HFFc6 (cell line): ENCODE results near the gene MVB12B. TPM values are rescaled to one million over a fixed set of nuclear protein-coding genes. Genes with fewer than 3 reads are reported as not detected.
A peak's percentile ranks its signal among the peaks of the same experiment; 100 is the strongest.

Experiments
- DNase-seq: peaks from one replicate; pipeline ENCODE4 v3.0.0-alpha.2; 2018
- H3K27ac Mint-ChIP-seq: 2 replicates; pipeline ENCODE4 v1.8.0; 2020; ENCODE audit warnings: mild to moderate bottlenecking, mixed read lengths
- H3K27me3 Mint-ChIP-seq: 2 replicates; pipeline ENCODE4 v1.8.0; 2021; ENCODE audit warnings: mild to moderate bottlenecking, moderate library complexity, mixed read lengths; ENCODE audit not compliant: insufficient read depth
- H3K36me3 Mint-ChIP-seq: 2 replicates; pipeline ENCODE4 v1.8.0; 2021; ENCODE audit warnings: low read depth, mixed read lengths
- H3K4me1 Mint-ChIP-seq: 2 replicates; pipeline ENCODE4 v1.8.0; 2020; ENCODE audit warnings: low read depth, mixed read lengths
- H3K4me3 Mint-ChIP-seq: 2 replicates; pipeline ENCODE4 v1.8.0; 2020; ENCODE audit warnings: mild to moderate bottlenecking, moderate library complexity, mixed read lengths
- H3K9me3 Mint-ChIP-seq: 2 replicates; pipeline ENCODE4 v1.8.0; 2020; ENCODE audit warnings: mild to moderate bottlenecking, mixed read lengths
- total RNA-seq, 6 experiments: library from RNA; stranded (reverse); fragmentation: NEBNext Ultra II Directional; extraction: Animal tissue kit (Norgen Biotek cat#: 25700); gene quantifications; 2 replicates in 1 of 6; 3 replicates in 5 of 6; pipeline ENCODE4 v1.2.3, GENCODE V29; 2021
- TF ChIP-seq, protein P1 (sequence below): fragments of 200-600 bp; sonication (generic); IDR thresholded peaks from 2 replicates; pipeline ENCODE4 v1.5.0; 2021; ENCODE audit warnings: antibody characterized with exemption, mild to moderate bottlenecking

The MVB12B gene
- total RNA-seq, 6 experiments from 2014 or later: 4.4 to 8.3 (median 6.7) TPM

- TF ChIP-seq, protein P1, sequence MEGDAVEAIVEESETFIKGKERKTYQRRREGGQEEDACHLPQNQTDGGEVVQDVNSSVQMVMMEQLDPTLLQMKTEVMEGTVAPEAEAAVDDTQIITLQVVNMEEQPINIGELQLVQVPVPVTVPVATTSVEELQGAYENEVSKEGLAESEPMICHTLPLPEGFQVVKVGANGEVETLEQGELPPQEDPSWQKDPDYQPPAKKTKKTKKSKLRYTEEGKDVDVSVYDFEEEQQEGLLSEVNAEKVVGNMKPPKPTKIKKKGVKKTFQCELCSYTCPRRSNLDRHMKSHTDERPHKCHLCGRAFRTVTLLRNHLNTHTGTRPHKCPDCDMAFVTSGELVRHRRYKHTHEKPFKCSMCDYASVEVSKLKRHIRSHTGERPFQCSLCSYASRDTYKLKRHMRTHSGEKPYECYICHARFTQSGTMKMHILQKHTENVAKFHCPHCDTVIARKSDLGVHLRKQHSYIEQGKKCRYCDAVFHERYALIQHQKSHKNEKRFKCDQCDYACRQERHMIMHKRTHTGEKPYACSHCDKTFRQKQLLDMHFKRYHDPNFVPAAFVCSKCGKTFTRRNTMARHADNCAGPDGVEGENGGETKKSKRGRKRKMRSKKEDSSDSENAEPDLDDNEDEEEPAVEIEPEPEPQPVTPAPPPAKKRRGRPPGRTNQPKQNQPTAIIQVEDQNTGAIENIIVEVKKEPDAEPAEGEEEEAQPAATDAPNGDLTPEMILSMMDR: no peak
- no peak overlapping the region for H3K4me3 Mint-ChIP-seq
- no peaks in the 10 kb centered on the region; the same call in 1 of the 2 replicates for H3K27me3 Mint-ChIP-seq
- no peak overlapping the region for H3K27ac Mint-ChIP-seq
- DNase-seq: no peak
- H3K9me3 Mint-ChIP-seq: no peaks in the 10 kb centered on the region
- H3K4me1 Mint-ChIP-seq: peaks cover 49% of the 10 kb centered on the region
- no peaks in the 10 kb centered on the region for H3K36me3 Mint-ChIP-seq
Observed at GRCh38 chr9:126377176-126377509, 50.5 kb downstream of the MVB12B start.

DNA sequence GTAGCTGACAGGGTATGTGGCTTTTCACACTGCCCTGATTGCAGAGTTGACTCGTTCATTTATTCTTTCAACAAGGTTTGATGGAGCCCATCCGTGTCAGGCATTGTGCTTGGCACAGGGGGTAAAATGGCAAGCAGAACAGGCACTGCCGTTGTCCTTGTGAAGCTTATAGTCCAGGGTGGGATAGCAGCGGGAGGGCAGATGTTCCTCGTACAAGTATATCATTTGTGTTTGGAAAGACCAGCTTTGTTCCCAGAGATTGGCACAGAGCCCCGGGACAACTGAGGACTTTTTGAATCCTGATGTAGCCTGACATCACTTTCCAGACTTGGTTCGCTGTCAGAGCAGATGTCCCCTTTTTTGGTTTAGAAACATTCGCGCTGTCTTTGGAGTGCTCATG is 50.9 kb downstream of the MVB12B start:
- Mint-ChIP-seq H3K27me3 (no peaks in the 10 kb centered on the region; the same call in 1 of the 2 replicates), H3K4me3 (no peak overlapping the region), H3K9me3 (no peaks in the 10 kb centered on the region), H3K4me1 (peaks cover 47% of the 10 kb centered on the region), H3K36me3 (no peaks in the 10 kb centered on the region), H3K27ac (no peak overlapping the region)
- TF ChIP-seq, protein P1: no peak
- DNase-seq: no peak

GRCh38 chr9:126378761-126379160 is 52.1 kb downstream of the MVB12B start:
- DNase-seq: no peak
- Mint-ChIP-seq H3K4me1 (peaks cover 47% of the 10 kb centered on the region), H3K4me3 (no peak overlapping the region), H3K27ac (no peak overlapping the region), H3K9me3 (no peaks in the 10 kb centered on the region), H3K36me3 (no peaks in the 10 kb centered on the region), H3K27me3 (no peaks in the 10 kb centered on the region; the same call in 1 of the 2 replicates)
- TF ChIP-seq, protein P1: no peak

GRCh38 chr9:126379661-126380360 is 53.2 kb downstream of the MVB12B start:
- H3K9me3 Mint-ChIP-seq: no peaks in the 10 kb centered on the region
- TF ChIP-seq, protein P1: no peak
- H3K27ac Mint-ChIP-seq: no peak overlapping the region; the same call in 1 of the 2 replicates
- no peaks in the 10 kb centered on the region for H3K36me3 Mint-ChIP-seq
- peak; percentile 8 for DNase-seq
- no peaks in the 10 kb centered on the region; the same call in 1 of the 2 replicates for H3K27me3 Mint-ChIP-seq
- no peak overlapping the region; the same call in 1 of the 2 replicates for H3K4me3 Mint-ChIP-seq
- H3K4me1 Mint-ChIP-seq: peaks cover 43% of the 10 kb centered on the region

DNA sequence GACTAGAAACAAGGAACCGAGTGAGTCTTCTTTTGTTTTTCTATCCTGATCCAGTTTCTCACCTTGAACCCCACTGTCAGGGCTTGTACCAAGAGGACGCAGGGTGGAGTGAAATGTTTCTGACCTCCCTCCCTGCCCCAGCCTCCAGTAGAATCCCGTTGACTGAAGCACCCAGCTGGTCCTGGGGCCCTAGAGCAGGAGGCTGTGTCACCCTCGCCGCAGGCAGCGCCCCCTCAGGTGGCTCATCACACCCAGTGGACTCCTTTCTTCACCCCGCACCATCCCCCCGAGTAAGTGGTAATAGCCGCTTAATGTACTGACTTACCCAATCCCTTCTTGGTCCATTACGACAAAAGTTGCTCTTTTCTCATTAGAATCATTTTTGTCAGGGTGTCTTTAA is 53.8 kb downstream of the MVB12B start:
- Mint-ChIP-seq H3K27me3 (peaks cover 2% of the 10 kb centered on the region; the same call in 1 of the 2 replicates), H3K4me3 (no peak overlapping the region), H3K36me3 (no peaks in the 10 kb centered on the region), H3K4me1 (peaks cover 37% of the 10 kb centered on the region), H3K27ac (no peak overlapping the region; the same call in 1 of the 2 replicates), H3K9me3 (no peaks in the 10 kb centered on the region)
- no peak for DNase-seq
- TF ChIP-seq, protein P1: peak; percentile 9; the same call in 1 of the 2 replicates
